ENCODE results near the gene DIPK1B.

Gene DIPK1B

GRCh38 chr9:136739509-136739908 lies 27.1 kb downstream of the DIPK1B start:
- no peak for DNase-seq (ENCODE audit: low spot score)

DNA sequence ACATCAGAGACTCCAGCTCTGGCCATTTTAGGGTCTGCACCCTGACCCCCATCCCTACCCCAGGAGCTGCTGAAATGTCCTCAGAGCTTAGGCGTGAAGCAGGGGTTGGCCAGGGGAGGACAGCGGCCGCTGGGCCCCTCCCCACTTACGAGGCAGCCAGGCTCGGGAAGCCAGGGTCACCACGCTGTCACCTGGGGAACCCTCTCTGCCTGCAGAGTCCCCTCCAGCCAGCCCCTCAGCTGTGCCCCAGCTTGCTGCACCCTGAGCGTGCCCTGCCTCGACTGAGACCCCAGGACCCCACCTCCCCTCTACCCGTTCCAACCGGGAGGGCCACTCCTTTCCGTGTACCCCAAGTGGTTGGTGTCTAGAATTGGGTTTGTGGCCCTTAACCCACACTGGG lies 27.7 kb downstream of the DIPK1B start:
- no peak for DNase-seq (ENCODE audit: low spot score)

GRCh38 chr9:136740491-136740890 lies 28.1 kb downstream of the DIPK1B start:
- no peak for DNase-seq (ENCODE audit: low spot score)

- DNase-seq (ENCODE audit: low spot score), result peak; percentile 48
Observed at GRCh38 chr9:136740971-136741882, 28.9 kb downstream of the DIPK1B start.

- no peak for DNase-seq (ENCODE audit: low spot score)
Observed at GRCh38 chr9:136741883-136742571, 29.7 kb downstream of the DIPK1B start.

- DNase-seq (ENCODE audit: low spot score), result no peak
Observed at GRCh38 chr9:136742591-136743391, 30.4 kb downstream of the DIPK1B start, which contains the start of gene LCN10. Gene LCN10 (minus strand): TSS chr9:136742940. CDS start chr9:136742903, 37 bp downstream.

GRCh38 chr9:136743639-136744211 lies 31.4 kb downstream of the DIPK1B start:
- no peak for DNase-seq (ENCODE audit: low spot score)

DNA sequence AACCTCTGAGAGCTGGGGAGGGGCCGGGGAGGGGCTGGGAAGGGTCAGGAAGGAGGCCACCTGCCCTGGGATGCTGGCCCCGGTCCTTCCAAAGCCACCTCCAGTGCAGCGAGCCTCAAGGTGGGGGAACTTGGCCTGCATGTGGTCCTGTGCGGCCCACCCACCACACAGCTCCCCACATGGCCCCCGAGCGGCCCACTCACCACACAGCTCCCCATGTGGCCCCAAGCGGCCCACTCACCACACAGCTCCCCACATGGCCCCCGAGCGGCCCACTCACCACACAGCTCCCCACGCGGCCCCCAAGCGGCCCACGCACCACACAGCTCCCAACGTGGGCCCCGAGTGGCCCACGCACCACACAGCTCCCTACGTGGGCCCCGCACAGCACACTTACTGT lies 32.4 kb downstream of the DIPK1B start:
- DNase-seq (ENCODE audit: low spot score), result no peak

DNA sequence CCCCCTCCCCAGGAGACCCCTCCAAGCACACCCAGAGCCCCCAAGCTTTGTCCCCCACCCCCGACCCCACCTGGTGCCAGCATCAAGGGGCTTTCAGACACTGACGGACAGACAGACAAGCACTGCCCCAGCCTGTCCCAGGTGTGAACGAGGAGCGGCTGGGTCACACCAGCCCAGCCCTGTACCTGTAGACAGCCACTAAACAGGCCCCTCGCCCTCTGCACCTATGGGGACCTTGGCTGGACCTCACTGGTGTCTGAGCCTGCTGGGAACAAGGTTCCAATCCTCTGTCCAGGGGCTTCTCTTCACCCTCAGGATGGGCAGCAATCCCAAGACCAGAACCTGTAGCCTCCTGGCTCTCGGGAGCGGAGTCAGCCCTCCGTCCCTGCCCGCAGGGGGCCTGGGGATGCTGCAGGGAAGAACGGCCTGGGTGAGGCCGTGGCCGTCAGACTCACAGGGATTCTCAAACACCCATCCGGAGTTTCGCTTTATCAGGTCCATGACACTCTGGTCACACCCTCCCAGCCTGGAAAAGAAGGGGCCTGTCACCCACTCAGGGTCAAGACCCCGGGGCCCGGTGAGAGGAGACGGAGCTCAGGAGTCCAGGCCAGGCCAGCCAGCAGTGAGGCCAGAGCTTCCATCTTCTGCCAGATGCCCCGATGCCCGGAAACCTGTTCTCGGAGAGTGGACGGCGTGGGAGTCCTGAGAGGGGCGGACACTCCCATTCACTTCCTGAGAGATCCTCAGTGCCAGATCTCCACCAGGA lies 33.2 kb downstream of the DIPK1B start:
- no peak for DNase-seq (ENCODE audit: low spot score)

DNA sequence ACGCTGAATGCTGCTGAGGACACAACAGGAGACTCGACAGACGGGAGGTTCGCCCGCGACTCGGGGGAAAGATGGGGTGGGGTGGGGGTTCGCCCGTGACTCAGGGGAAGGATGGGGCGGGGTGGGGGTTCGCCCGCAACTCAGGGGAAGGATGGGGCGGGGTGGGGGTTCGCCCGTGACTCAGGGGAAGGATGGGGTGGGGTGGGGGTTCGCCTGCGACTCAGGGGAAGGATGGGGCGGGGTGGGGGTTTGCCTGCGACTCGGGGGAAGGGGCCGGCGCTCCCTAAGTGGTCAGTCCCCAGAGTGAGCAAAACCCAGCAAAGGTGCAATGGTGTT lies 33.8 kb downstream of the DIPK1B start:
- DNase-seq (ENCODE audit: low spot score), result no peak

GRCh38 chr9:136746621-136747020 lies 34.2 kb downstream of the DIPK1B start:
- no peak for DNase-seq (ENCODE audit: low spot score)

- no peak for DNase-seq (ENCODE audit: low spot score)
Observed at GRCh38 chr9:136747161-136748060, 35.0 kb downstream of the DIPK1B start.

DNA sequence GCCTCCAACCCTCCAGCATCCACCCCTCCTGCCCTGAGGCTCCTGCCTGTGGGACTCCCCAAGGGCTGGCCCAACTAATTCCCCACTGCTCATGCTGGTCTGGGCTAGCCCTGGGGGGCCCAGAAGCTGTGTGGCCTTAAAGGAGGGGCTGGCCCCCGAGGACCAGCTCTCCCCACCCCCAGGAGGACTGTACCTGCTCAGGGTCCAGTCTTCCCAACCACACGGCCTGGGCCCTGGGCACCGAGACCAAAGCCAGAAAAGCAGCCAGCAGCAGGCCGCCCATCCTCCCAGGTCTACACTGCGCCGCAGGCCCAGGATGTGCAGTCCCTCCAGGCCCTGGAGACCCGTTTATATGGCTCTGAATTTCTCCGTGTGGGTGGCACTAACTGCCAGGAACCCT lies 35.8 kb downstream of the DIPK1B start, which contains the start of gene LCN6:
LCN6 (minus strand) TSS at position 325 of the 400 bp plus-strand sequence; CDS start at position 283, 42 bp downstream.
- DNase-seq (ENCODE audit: low spot score), result no peak

- no peak for DNase-seq (ENCODE audit: low spot score)
Observed at GRCh38 chr9:136748666-136749611, 36.6 kb downstream of the DIPK1B start.

- no peak for DNase-seq (ENCODE audit: low spot score)
Observed at GRCh38 chr9:136750526-136750925, 38.2 kb downstream of the DIPK1B start.

- DNase-seq (ENCODE audit: low spot score), result no peak
Observed at GRCh38 chr9:136751244-136751643, 38.9 kb downstream of the DIPK1B start.

- DNase-seq (ENCODE audit: low spot score), result no peak
Observed at GRCh38 chr9:136751814-136752213, 39.4 kb downstream of the DIPK1B start.

GRCh38 chr9:136753371-136754058 lies 41.1 kb downstream of the DIPK1B start:
- DNase-seq (ENCODE audit: low spot score), result no peak

Data from GM03348 (cell line).